IMR-90 (cell line): ENCODE results near the gene PHAF1. TPM values are rescaled to one million over a fixed set of nuclear protein-coding genes. Genes with fewer than 3 reads are reported as not detected.

Experiments
- ATAC-seq: fragments of 200-7000 bp; cut with Tn5 transposase; 2 replicates; pipeline ENCODE4 v1.9.1; 2020; ENCODE audit warnings: low read depth, mild to moderate bottlenecking, moderate library complexity
- BruUV-seq: library from RNA; stranded (reverse); fragments of 400-500 nt; replicated peaks from 2 replicates; lab custom pipeline; 2021; lab: Mats Ljungman, UMichigan
- CTCF ChIA-PET: fragments of 300-600 bp; formaldehyde crosslinking; extraction: SDS; loops from one replicate; lab custom pipeline; 2021; ENCODE audit warnings: antibody characterized with exemption; lab: Yijun Ruan, JAX
- POLR2A ChIA-PET: fragments of 300-600 bp; sonication (Branson Sonifier 250); formaldehyde crosslinking; loops from one replicate; lab custom pipeline; 2022; ENCODE audit warnings: antibody characterized with exemption; ENCODE audit not compliant: unreplicated experiment; lab: Charles Lee
- DNase-seq: peaks from one replicate; pipeline ENCODE4 v3.0.0; 2013
- H2AFZ ChIP-seq: replicated peaks from 2 replicates; pipeline ENCODE3; 2013; ENCODE audit warnings: low read length, mild to moderate bottlenecking; ENCODE audit not compliant: poor library complexity
- H2AK5ac ChIP-seq: 2 replicates; pipeline ENCODE4 v1.6.1; 2013; ENCODE audit warnings: low read depth, low read length, inconsistent platforms
- H2AK9ac ChIP-seq: replicated peaks from 2 replicates; pipeline ENCODE3; 2013; ENCODE audit warnings: mild to moderate bottlenecking, low read depth, low read length, moderate library complexity; ENCODE audit not compliant: poor library complexity
- H2BK120ac ChIP-seq: 2 replicates; pipeline ENCODE4 v1.6.1; 2013; ENCODE audit warnings: low read depth, low read length, inconsistent platforms
- H2BK15ac ChIP-seq: 3 replicates; pipeline ENCODE4 v1.6.1; 2013; ENCODE audit warnings: low read depth, low read length, inconsistent platforms
- H2BK20ac ChIP-seq: 2 replicates; pipeline ENCODE4 v1.6.1; 2013; ENCODE audit warnings: low read depth, mild to moderate bottlenecking, inconsistent platforms, low read length, moderate library complexity
- H2BK5ac ChIP-seq: 2 replicates; pipeline ENCODE4 v1.6.1; 2013; ENCODE audit warnings: mild to moderate bottlenecking, low read depth, low read length, inconsistent platforms; ENCODE audit not compliant: poor library complexity, severe bottlenecking
- H3K14ac ChIP-seq: replicated peaks from 2 replicates; pipeline ENCODE4 v1.6.1; 2013; ENCODE audit warnings: low read depth, low read length, inconsistent platforms
- H3K18ac ChIP-seq: 2 replicates; pipeline ENCODE4 v1.6.1; 2013; ENCODE audit warnings: low read depth, low read length, control low read depth
- H3K23ac ChIP-seq: 2 replicates; pipeline ENCODE4 v1.6.1; 2013; ENCODE audit warnings: low read depth, low read length, inconsistent platforms
- H3K27ac ChIP-seq: 2 replicates; pipeline ENCODE4 v1.5.1; 2013; ENCODE audit warnings: mild to moderate bottlenecking, control low read depth, low read length; ENCODE audit not compliant: insufficient read depth
- H3K27me3 ChIP-seq: 2 replicates; pipeline ENCODE4 v1.6.1; 2013; ENCODE audit warnings: low read length; ENCODE audit not compliant: control insufficient read depth, insufficient read depth
- H3K36me3 ChIP-seq: 2 replicates; pipeline ENCODE4 v1.6.1; 2013; ENCODE audit warnings: low read length, mixed read lengths; ENCODE audit not compliant: control insufficient read depth, insufficient read depth
- H3K4ac ChIP-seq: 2 replicates; pipeline ENCODE4 v1.6.1; 2013; ENCODE audit warnings: low read depth, low read length, inconsistent platforms
- H3K4me1 ChIP-seq: 2 replicates; pipeline ENCODE4 v1.6.1; 2013; ENCODE audit warnings: low read length, mixed read lengths; ENCODE audit not compliant: control insufficient read depth, insufficient read depth
- H3K4me2 ChIP-seq: 2 replicates; pipeline ENCODE4 v1.6.1; 2013; ENCODE audit warnings: low read depth, mild to moderate bottlenecking, control low read depth, low read length, moderate library complexity
- H3K4me3 ChIP-seq: 2 replicates; pipeline ENCODE4 v1.5.1; 2013; ENCODE audit warnings: low read depth, mild to moderate bottlenecking, control low read depth, low read length, moderate library complexity; ENCODE audit not compliant: insufficient read depth
- H3K56ac ChIP-seq: 2 replicates; pipeline ENCODE4 v1.6.1; 2013; ENCODE audit warnings: low read length, inconsistent platforms; ENCODE audit not compliant: insufficient read depth; ENCODE audit errors: extremely low read depth
- H3K79me1 ChIP-seq, 2 experiments: 2 replicates each; pipeline ENCODE4 v1.6.1; 2013; ENCODE audit warnings: low read length in 2 of 2, inconsistent platforms in 1 of 2, low read depth in 1 of 2
- H3K9ac ChIP-seq: 2 replicates; pipeline ENCODE4 v1.6.1; 2013; ENCODE audit warnings: low read depth, low read length, control low read depth
- H3K9me1 ChIP-seq: 2 replicates; pipeline ENCODE4 v1.6.1; 2013; ENCODE audit warnings: low read length, inconsistent platforms; ENCODE audit not compliant: insufficient read depth
- H3K9me3 ChIP-seq: 2 replicates; pipeline ENCODE4 v1.6.1; 2013; ENCODE audit warnings: low read length; ENCODE audit not compliant: control insufficient read depth, insufficient read depth
- H4K20me1 ChIP-seq: 2 replicates; pipeline ENCODE4 v1.6.1; 2013; ENCODE audit warnings: low read length, inconsistent platforms; ENCODE audit not compliant: insufficient read depth
- H4K5ac ChIP-seq: 2 replicates; pipeline ENCODE4 v1.6.1; 2013; ENCODE audit warnings: mild to moderate bottlenecking, low read depth, low read length, control low read depth
- H4K8ac ChIP-seq, 2 experiments: 2 replicates each; pipeline ENCODE4 v1.6.1; 2013; ENCODE audit warnings: low read depth in 2 of 2, low read length in 2 of 2, control low read depth in 1 of 2, inconsistent platforms in 1 of 2
- H4K91ac ChIP-seq: 2 replicates; pipeline ENCODE4 v1.6.1; 2013; ENCODE audit warnings: low read depth, low read length, inconsistent platforms; ENCODE audit not compliant: insufficient read depth
- ELK1 ChIP-seq: fragments of 150-350 bp; IDR thresholded peaks from 2 replicates; pipeline ENCODE4 v1.6.1; 2016; ENCODE audit warnings: low read depth, mild to moderate bottlenecking, low read length, moderate library complexity, borderline replicate concordance
- WGBS, 2 experiments: methylation state at CpG; one replicate each; pipeline versions ENCODE4 v1.1.5 to v1.1.7; 2013; ENCODE audit warnings: missing lambda C conversion rate in 2 of 2; ENCODE audit not compliant: insufficient read length in 1 of 2; ENCODE audit errors: extremely low coverage in 2 of 2; 5-methylcytosine and 5-hydroxymethylcytosine counted together
- dilution Hi-C: fragments of 300-500 bp; cut with HindIII; formaldehyde crosslinking; loops from one replicate; pipeline ENCODE4 v1.14.3; 2018; ENCODE audit warnings: low sequenced_read_pairs; ENCODE audit not compliant: unreplicated experiment
- in situ Hi-C: fragments of 300-500 bp; cut with MboI; formaldehyde crosslinking; loops from 3 replicates; pipeline ENCODE4 v1.14.3; 2019; ENCODE audit warnings: low sequenced_read_pairs, inconsistent platforms, mixed read lengths
- intact Hi-C: fragments of 100-400 bp; cut with micrococcal nuclease; formaldehyde crosslinking; loops from 2 replicates; pipeline ENCODE4 v1.10.0; 2022
- polyA plus RNA-seq, 3 experiments: library from polyadenylated mRNA; depleted of rRNA; stranded (reverse); fragments of >200 nt; gene quantifications; 2 replicates each; pipeline ENCODE4 v1.2.3, GENCODE V29; 2012; ENCODE audit warnings: low replicate concordance in 1 of 3
- total RNA-seq: library from RNA; depleted of rRNA; stranded (reverse); fragments of >200 nt; gene quantifications from 2 replicates; pipeline ENCODE4 v1.2.3, GENCODE V29; 2012; rRNA removed

Gene PHAF1
- total and polyA plus RNA-seq, 2 of the 4 experiments (the other 2 are of a cell fraction): 14.0 to 19.8 TPM

GRCh38 chr16:67197704-67198103 lies 88.0 kb downstream of the PHAF1 start:
- Histone ChIP-seq H3K23ac (no peak overlapping the region), H3K56ac (no peak overlapping the region), H3K4me1 (peaks cover 7% of the 10 kb centered on the region), H4K20me1 (peaks cover 27% of the 10 kb centered on the region), H3K9me3 (no peaks in the 10 kb centered on the region), H4K8ac (no peak overlapping the region), H2BK15ac (no peak overlapping the region), H3K14ac (no peak overlapping the region), H3K9ac (no peak overlapping the region), H3K4me3 (no peak overlapping the region), H3K9me1 (peaks cover 9% of the 10 kb centered on the region), H4K91ac (no peak overlapping the region), H3K27me3 (no peaks in the 10 kb centered on the region), H2BK5ac (no peak overlapping the region), H2AK9ac (peak overlapping the region; percentile 70), H2AFZ (no peak overlapping the region), H3K18ac (no peak overlapping the region), H2BK20ac (no peak overlapping the region), H3K36me3 (peaks cover 70% of the 10 kb centered on the region), H3K4me2 (no peak overlapping the region), H2BK120ac (no peak overlapping the region), H3K79me1 (peaks cover 21 to 42% of the 10 kb centered on the region in 2 experiments), H4K5ac (no peak overlapping the region), H3K27ac (no peak overlapping the region), H2AK5ac (no peak overlapping the region), H3K4ac (no peak overlapping the region)
- BruUV-seq: no TSS peak
- intact Hi-C loops: no loop called here
- CTCF ChIA-PET: interaction anchor here (1.1 kb wide), 1 partner anchor 13 kb away, joined by 3 read pairs; no protein-coding TSS in a partner anchor
- dilution Hi-C loops: no loop called here
- DNase-seq (no peak), ATAC-seq (no peak)
- POLR2A ChIA-PET: interaction anchor here (0.9 kb wide), 1 partner anchor 29 kb away, joined by 5 read pairs; the partner anchor contains the start of gene TMEM208
- TF ChIP-seq ELK1: no peak
- WGBS, 2 experiments: 73% methylated on average over 5 of the region's 6 CpGs; no CpG with 5 or more reads in 1 of the 2 experiments
- in situ Hi-C loops: no loop called here

Other genes starting within 250 kb of the PHAF1 start
- 12.5 and 16.8 TPM in 2 replicates for gene PDP2, start 229.4 kb upstream of the PHAF1 start, total RNA-seq
- 5.3 and 5.7 TPM in 2 replicates for gene PDP2, start 229.4 kb upstream of the PHAF1 start, polyA plus RNA-seq (2012; rRNA removed)
- not detected in 2 replicates for gene CDH16, start 191.1 kb upstream of the PHAF1 start, total RNA-seq
- not detected in 2 replicates for gene CDH16, start 191.1 kb upstream of the PHAF1 start, polyA plus RNA-seq (2012; rRNA removed)
- gene RRAD, start 184.4 kb upstream of the PHAF1 start, total RNA-seq: 1.3 and 1.4 TPM in 2 replicates
- gene RRAD, start 184.4 kb upstream of the PHAF1 start, polyA plus RNA-seq (2012; rRNA removed): 2.1 and 2.9 TPM in 2 replicates
- gene CIAO2B, start 175.5 kb upstream of the PHAF1 start, total RNA-seq: 148 and 168 TPM in 2 replicates
- 234 and 283 TPM in 2 replicates for gene CIAO2B, start 175.5 kb upstream of the PHAF1 start, polyA plus RNA-seq (2012; rRNA removed)
- 11.9 and 15.1 TPM in 2 replicates for gene CES2, start 174.4 kb upstream of the PHAF1 start, total RNA-seq
- 23.2 and 24.2 TPM in 2 replicates for gene CES2, start 174.4 kb upstream of the PHAF1 start, polyA plus RNA-seq (2012; rRNA removed)
- gene CES3, start 148.7 kb upstream of the PHAF1 start, total RNA-seq: under 0.01 TPM in 1 of 2 replicates, not detected in the other
- 0.03 and 0.06 TPM in 2 replicates for gene CES3, start 148.7 kb upstream of the PHAF1 start, polyA plus RNA-seq (2012; rRNA removed)
- gene CES4A, start 121.4 kb upstream of the PHAF1 start, total RNA-seq: 0.72 and 0.83 TPM in 2 replicates
- 4.0 and 4.7 TPM in 2 replicates for gene CES4A, start 121.4 kb upstream of the PHAF1 start, polyA plus RNA-seq (2012; rRNA removed)
- gene CBFB, start 80.8 kb upstream of the PHAF1 start, total RNA-seq: 48.0 and 110 TPM in 2 replicates
- gene CBFB, start 80.8 kb upstream of the PHAF1 start, polyA plus RNA-seq (2012; rRNA removed): 39.8 and 44.2 TPM in 2 replicates
- 5.0 and 5.3 TPM in 2 replicates for gene B3GNT9, start 41.1 kb downstream of the PHAF1 start, total RNA-seq
- 12.0 and 13.3 TPM in 2 replicates for gene B3GNT9, start 41.1 kb downstream of the PHAF1 start, polyA plus RNA-seq (2012; rRNA removed)
- gene TRADD, start 50.0 kb downstream of the PHAF1 start, total RNA-seq: 8.1 and 8.6 TPM in 2 replicates
- gene TRADD, start 50.0 kb downstream of the PHAF1 start, polyA plus RNA-seq (2012; rRNA removed): 14.6 and 18.6 TPM in 2 replicates
- gene FBXL8, start 50.0 kb downstream of the PHAF1 start, total RNA-seq: 1.9 and 2.3 TPM in 2 replicates
- gene FBXL8, start 50.0 kb downstream of the PHAF1 start, polyA plus RNA-seq (2012; rRNA removed): 12.5 and 14.5 TPM in 2 replicates
- gene HSF4, start 54.8 kb downstream of the PHAF1 start, total RNA-seq: 0.54 and 0.83 TPM in 2 replicates
- 6.7 and 7.5 TPM in 2 replicates for gene HSF4, start 54.8 kb downstream of the PHAF1 start, polyA plus RNA-seq (2012; rRNA removed)
- 5.0 and 6.1 TPM in 2 replicates for gene NOL3, start 60.6 kb downstream of the PHAF1 start, total RNA-seq
- gene NOL3, start 60.6 kb downstream of the PHAF1 start, polyA plus RNA-seq (2012; rRNA removed): 16.9 and 17.2 TPM in 2 replicates
- 7.5 and 8.2 TPM in 2 replicates for gene MATCAP1, start 74.0 kb downstream of the PHAF1 start, total RNA-seq
- gene MATCAP1, start 74.0 kb downstream of the PHAF1 start, polyA plus RNA-seq (2012; rRNA removed): 43.9 and 47.3 TPM in 2 replicates
- not detected in 2 replicates for gene EXOC3L1, start 80.2 kb downstream of the PHAF1 start, total RNA-seq
- 0.09 TPM in 1 of 2 replicates, not detected in the other for gene EXOC3L1, start 80.2 kb downstream of the PHAF1 start, polyA plus RNA-seq (2012; rRNA removed)
- 57.5 and 63.4 TPM in 2 replicates for gene E2F4, start 82.2 kb downstream of the PHAF1 start, total RNA-seq
- gene E2F4, start 82.2 kb downstream of the PHAF1 start, polyA plus RNA-seq (2012; rRNA removed): 103 and 106 TPM in 2 replicates
- 0.28 and 0.36 TPM in 2 replicates for gene ELMO3, start 89.2 kb downstream of the PHAF1 start, total RNA-seq
- 1.6 and 1.9 TPM in 2 replicates for gene ELMO3, start 89.2 kb downstream of the PHAF1 start, polyA plus RNA-seq (2012; rRNA removed)
- gene TMEM208, start 117.2 kb downstream of the PHAF1 start, total RNA-seq: 41.7 and 65.6 TPM in 2 replicates
- gene TMEM208, start 117.2 kb downstream of the PHAF1 start, polyA plus RNA-seq (2012; rRNA removed): 66.5 and 68.8 TPM in 2 replicates
- gene FHOD1, start 137.5 kb downstream of the PHAF1 start, total RNA-seq: 13.1 and 13.8 TPM in 2 replicates
- gene FHOD1, start 137.5 kb downstream of the PHAF1 start, polyA plus RNA-seq (2012; rRNA removed): 64.0 and 71.4 TPM in 2 replicates
- gene SLC9A5, start 139.0 kb downstream of the PHAF1 start, total RNA-seq: 1.8 and 2.5 TPM in 2 replicates
- gene SLC9A5, start 139.0 kb downstream of the PHAF1 start, polyA plus RNA-seq (2012; rRNA removed): 5.4 and 5.7 TPM in 2 replicates
- gene PLEKHG4, start 169.6 kb downstream of the PHAF1 start, total RNA-seq: 8.3 and 14.0 TPM in 2 replicates
- gene PLEKHG4, start 169.6 kb downstream of the PHAF1 start, polyA plus RNA-seq (2012; rRNA removed): 50.7 and 56.8 TPM in 2 replicates
- under 0.01 TPM in 1 of 2 replicates, not detected in the other for gene KCTD19, start 216.8 kb downstream of the PHAF1 start, total RNA-seq
- 0.07 and 0.36 TPM in 2 replicates for gene KCTD19, start 216.8 kb downstream of the PHAF1 start, polyA plus RNA-seq (2012; rRNA removed)
- gene LRRC36, start 216.9 kb downstream of the PHAF1 start, total RNA-seq: 0.18 TPM in 1 of 2 replicates, not detected in the other
- gene LRRC36, start 216.9 kb downstream of the PHAF1 start, polyA plus RNA-seq (2012; rRNA removed): 0.20 and 0.29 TPM in 2 replicates